HepG2 (cell line): ENCODE measurements around the gene SAC3D1. TPM values are rescaled to one million over a fixed set of nuclear protein-coding genes. Genes with fewer than 3 reads are reported as not detected.

Experiments used
- ARNTL ChIP-seq: sonication (generic); formaldehyde crosslinking; IDR thresholded peaks from 2 replicates; pipeline ENCODE4 v1.4.0; 2020; ENCODE audit warnings: mild to moderate bottlenecking, missing genetic modification reagents
- CC2D1A ChIP-seq: sonication (generic); formaldehyde crosslinking; IDR thresholded peaks from 2 replicates; pipeline ENCODE4 v1.8.1; 2023; ENCODE audit warnings: mild to moderate bottlenecking, missing genetic modification reagents
- ETV6 ChIP-seq: sonication (generic); formaldehyde crosslinking; conservative IDR thresholded peaks from 2 replicates; pipeline ENCODE4 v1.4.0; 2020; ENCODE audit warnings: missing genetic modification reagents
- GABPA ChIP-seq, 2 experiments: IDR thresholded peaks; 2 replicates each; pipeline ENCODE4 v1.6.1; 2011 to 2016; ENCODE audit warnings: low read depth in 2 of 2, low read length in 1 of 2, missing biosample characterization in 1 of 2, missing genetic modification characterization in 1 of 2
- GATAD1 ChIP-seq: IDR thresholded peaks from 2 replicates; pipeline ENCODE4 v1.6.1; 2016; ENCODE audit warnings: missing genetic modification reagents, missing compliant biosample characterization
- KDM5A ChIP-seq: fragments of 200-600 bp; sonication (generic); IDR thresholded peaks from 2 replicates; pipeline ENCODE4 v1.7.0; 2018; ENCODE audit warnings: antibody characterized with exemption, mild to moderate bottlenecking, low read length, borderline replicate concordance
- KLF15 ChIP-seq: sonication (generic); formaldehyde crosslinking; IDR thresholded peaks from 2 replicates; pipeline ENCODE4 v1.8.1; 2023; ENCODE audit warnings: borderline replicate concordance, mild to moderate bottlenecking, inconsistent platforms, missing genetic modification reagents, mixed read lengths
- PRDM10 ChIP-seq: sonication (generic); formaldehyde crosslinking; IDR thresholded peaks from 2 replicates; pipeline ENCODE4 v1.4.0; 2020; ENCODE audit warnings: low read depth, missing genetic modification reagents
- RBM39 ChIP-seq: fragments of 200-400 bp; formaldehyde crosslinking; IDR thresholded peaks from one replicate; pipeline ENCODE4 v1.6.1; 2018; ENCODE audit warnings: antibody characterized with exemption, mild to moderate bottlenecking, low read depth, low read length; ENCODE audit not compliant: poor library complexity, severe bottlenecking
- TCF7 ChIP-seq: sonication (generic); IDR thresholded peaks from 2 replicates; pipeline ENCODE4 v1.6.1; 2016; ENCODE audit warnings: antibody characterized with exemption, low read depth
- ZFP62 ChIP-seq: sonication (generic); formaldehyde crosslinking; IDR thresholded peaks from 2 replicates; pipeline ENCODE4 v1.4.0; 2020; ENCODE audit warnings: missing genetic modification reagents
- ZFP90 ChIP-seq: sonication (generic); formaldehyde crosslinking; IDR thresholded peaks from 2 replicates; pipeline ENCODE4 v1.8.0; 2022; ENCODE audit warnings: missing genetic modification reagents, mild to moderate bottlenecking, inconsistent platforms, borderline replicate concordance
- ZNF18 ChIP-seq: sonication (generic); formaldehyde crosslinking; IDR thresholded peaks from 2 replicates; pipeline ENCODE4 v1.8.0; 2022; ENCODE audit warnings: mild to moderate bottlenecking, missing genetic modification reagents; ENCODE audit not compliant: insufficient replicate concordance
- ZNF232 ChIP-seq: sonication (generic); formaldehyde crosslinking; IDR thresholded peaks from 2 replicates; pipeline ENCODE4 v1.4.0; 2020; ENCODE audit warnings: missing genetic modification reagents, borderline replicate concordance
- ZNF383 ChIP-seq: sonication (generic); formaldehyde crosslinking; IDR thresholded peaks from 2 replicates; pipeline ENCODE4 v1.4.0; 2020; ENCODE audit warnings: missing genetic modification reagents, mild to moderate bottlenecking, borderline replicate concordance
- ZNF431 ChIP-seq: sonication (generic); formaldehyde crosslinking; IDR thresholded peaks from 2 replicates; pipeline ENCODE4 v1.9.0; 2022; ENCODE audit warnings: missing genetic modification reagents, low read depth, mild to moderate bottlenecking, borderline replicate concordance
- ZNF574 ChIP-seq: sonication (generic); formaldehyde crosslinking; IDR thresholded peaks from 2 replicates; pipeline ENCODE4 v1.4.0; 2020; ENCODE audit warnings: missing genetic modification reagents
- polyA plus RNA-seq, 8 experiments: library from polyadenylated mRNA; depleted of rRNA in 3 of 8; stranded (reverse) in 7 of 8; unstranded in 1 of 8; fragments of >200 nt; fragmentation: Illumina TruSeq in 4 of 8; extraction: Trizol in 4 of 8; gene quantifications; 2 replicates each; pipeline versions ENCODE4 v1.2.1 to v1.2.3, GENCODE V29; 2011 to 2016; ENCODE audit warnings: low read depth in 4 of 8, missing spikeins in 1 of 8, mixed read lengths in 1 of 8; ENCODE audit not compliant: insufficient read depth in 1 of 8
- total RNA-seq, 5 experiments: library from RNA; depleted of rRNA; stranded (reverse); fragments of >200 nt; fragmentation: Illumina TruSeq; extraction: Trizol; gene quantifications; 2 replicates each; pipeline ENCODE4 v1.2.3, GENCODE V29; 2016; ENCODE audit warnings: low read depth in 1 of 5
- TF ChIP-seq, protein P1 (sequence below): sonication (generic); formaldehyde crosslinking; conservative IDR thresholded peaks from 2 replicates; pipeline ENCODE4 v1.4.0; 2020; ENCODE audit warnings: missing genetic modification reagents

SAC3D1 gene
- total and polyA plus RNA-seq, 2 of the 13 experiments (the other 11 are each of a cell fraction or from before 2014, with no cell fraction given): 7.4 to 36.3 TPM

DNA sequence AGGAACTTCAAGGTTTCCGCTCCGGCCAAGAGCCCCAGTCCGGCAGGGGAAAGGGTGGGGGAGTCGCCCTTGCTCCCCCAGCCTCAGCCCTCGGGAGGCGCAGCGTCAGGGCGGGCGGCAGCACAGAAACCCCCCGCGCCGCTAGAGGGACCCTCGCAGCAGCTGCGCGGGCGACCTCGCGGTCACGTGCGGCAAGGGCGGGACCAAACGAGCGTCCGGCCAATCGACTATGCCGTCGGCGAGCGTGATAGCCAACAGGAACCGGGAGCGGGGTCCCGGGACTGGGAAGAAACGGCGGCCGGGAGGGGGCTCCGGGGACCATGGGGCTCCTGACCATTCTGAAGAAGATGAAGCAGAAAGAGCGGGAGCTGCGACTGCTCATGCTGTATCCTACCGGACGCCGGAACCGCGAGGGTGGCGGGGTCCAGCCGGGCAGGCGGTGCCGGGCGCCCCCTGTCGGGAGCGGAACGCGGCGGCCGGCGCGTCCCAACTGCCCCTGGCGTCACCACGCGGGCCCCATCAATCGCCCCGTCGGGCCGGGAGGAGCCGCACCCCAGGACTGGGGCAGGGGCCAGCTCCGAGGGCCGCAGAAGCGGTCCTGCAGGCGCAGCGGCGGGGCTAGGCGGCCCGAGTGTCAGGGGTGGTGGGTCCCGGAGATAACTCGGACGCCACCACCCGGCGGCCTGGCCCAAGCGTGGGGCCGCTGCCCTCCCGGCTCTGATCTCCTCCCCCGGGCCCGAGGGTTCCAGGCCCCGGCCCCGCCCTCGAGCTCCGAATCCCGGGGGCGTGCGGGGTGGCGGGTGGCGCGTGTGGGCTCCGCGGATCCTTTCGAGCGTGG is 26.9 kb upstream of the SAC3D1 start, which contains the start of gene ARL2 (continued):
- no peak for TF ChIP-seq CC2D1A (CRISPR knock-in tag)
- TF ChIP-seq GATAD1 (CRISPR knock-in tag): peak; percentile 81
- TF ChIP-seq ZNF383: peak; percentile 89
- no peak; the same call in 1 of the 2 replicates for TF ChIP-seq KLF15 (CRISPR knock-in tag)
- TF ChIP-seq ETV6 (CRISPR knock-in tag): no peak
- TF ChIP-seq ZNF574 (CRISPR knock-in tag): peak; percentile 82
- peak; percentile 83; the same call in 1 of the 2 replicates for TF ChIP-seq ZNF431 (CRISPR knock-in tag)
- TF ChIP-seq TCF7: no peak
- TF ChIP-seq GABPA (IDR thresholded peaks at IDR 0.05; ENCODE audit: low read depth, low read length): peak; percentile 36; the same call in 1 of the 2 replicates
- TF ChIP-seq GABPA (CRISPR knock-in tag; IDR thresholded peaks at IDR 0.05; ENCODE audit: low read depth): peak; percentile 44
- TF ChIP-seq ZFP90 (CRISPR knock-in tag): peak; percentile 63; the same call in 1 of the 2 replicates
- peak; percentile 42; the same call in 1 of the 2 replicates for TF ChIP-seq PRDM10 (CRISPR knock-in tag)
- peak; percentile 89 for TF ChIP-seq ZNF18 (CRISPR knock-in tag)
- peak; percentile 71; the same call in 1 of the 2 replicates for TF ChIP-seq ZNF232 (CRISPR knock-in tag)
- TF ChIP-seq RBM39: peak; percentile 82
- peak; percentile 96 for TF ChIP-seq ARNTL (CRISPR knock-in tag)
- TF ChIP-seq ZFP62 (CRISPR knock-in tag): no peak
- TF ChIP-seq, protein P1, sequence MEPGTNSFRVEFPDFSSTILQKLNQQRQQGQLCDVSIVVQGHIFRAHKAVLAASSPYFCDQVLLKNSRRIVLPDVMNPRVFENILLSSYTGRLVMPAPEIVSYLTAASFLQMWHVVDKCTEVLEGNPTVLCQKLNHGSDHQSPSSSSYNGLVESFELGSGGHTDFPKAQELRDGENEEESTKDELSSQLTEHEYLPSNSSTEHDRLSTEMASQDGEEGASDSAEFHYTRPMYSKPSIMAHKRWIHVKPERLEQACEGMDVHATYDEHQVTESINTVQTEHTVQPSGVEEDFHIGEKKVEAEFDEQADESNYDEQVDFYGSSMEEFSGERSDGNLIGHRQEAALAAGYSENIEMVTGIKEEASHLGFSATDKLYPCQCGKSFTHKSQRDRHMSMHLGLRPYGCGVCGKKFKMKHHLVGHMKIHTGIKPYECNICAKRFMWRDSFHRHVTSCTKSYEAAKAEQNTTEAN (CRISPR knock-in tag): 0 out of 2 replicates have a peak, but pooled peaks have one; percentile 51
- TF ChIP-seq KDM5A: peak; percentile 47
